ENCODE results near the gene CLEC2L. TPM values are rescaled to one million over a fixed set of nuclear protein-coding genes. Genes with fewer than 3 reads are reported as not detected.

The CLEC2L gene
- total RNA-seq = not detected in 2 replicates

DNA sequence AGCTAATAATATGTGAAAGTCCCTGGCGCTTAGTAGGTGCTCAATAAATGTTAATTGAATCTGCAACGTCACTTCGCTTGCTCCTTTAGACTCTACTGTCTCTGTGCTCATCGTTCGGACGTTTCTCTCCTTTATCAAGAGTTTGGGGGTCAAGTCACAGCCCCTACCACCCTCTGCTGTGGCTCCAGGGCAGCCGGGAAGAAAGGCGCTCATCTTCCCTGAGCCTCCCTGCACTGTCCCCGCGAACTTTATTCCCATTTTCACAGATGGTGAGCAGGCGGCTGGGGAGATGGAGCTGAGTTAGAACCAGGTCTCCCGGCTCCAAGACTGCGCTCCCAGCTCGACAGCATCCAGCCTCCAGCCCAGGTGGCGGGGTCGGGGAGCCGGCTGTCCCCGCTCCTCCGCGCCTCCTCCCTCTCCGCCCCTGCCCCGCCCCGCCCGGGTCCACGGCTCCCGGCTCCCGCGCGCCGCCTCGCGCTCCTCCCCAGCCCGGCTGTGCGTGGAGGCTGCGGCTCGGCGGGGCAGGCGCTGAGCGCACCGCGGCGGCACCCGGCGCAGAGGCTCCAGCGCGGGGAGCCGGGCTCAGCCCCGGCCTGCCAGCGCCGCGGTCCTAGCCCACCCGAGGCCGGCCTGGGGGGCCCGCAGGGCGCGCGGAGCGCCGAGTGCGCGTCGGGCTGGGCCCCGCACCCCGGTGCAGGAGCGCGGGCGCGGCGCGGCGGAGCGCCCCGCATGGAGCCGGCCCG, at the start of gene CLEC2L:
TSS of gene CLEC2L (plus strand) at position 487 of the 743 bp plus-strand sequence. CDS start at position 730, 243 bp downstream.

Other genes with a start within 250 kb of the CLEC2L start
- 8.2 and 9.2 TPM in 2 replicates for gene FMC1, start 182.3 kb upstream of the CLEC2L start, total RNA-seq
- gene LUC7L2, start 163.8 kb upstream of the CLEC2L start, total RNA-seq = 46.5 and 50.9 TPM in 2 replicates
- 13.9 and 17.0 TPM in 2 replicates for gene KLRG2, start 40.0 kb upstream of the CLEC2L start, total RNA-seq

Measured in airway epithelial cell (primary cell).